IPS-18c (cell line): ENCODE data around the gene SCN2B.
A peak's percentile ranks its signal among the peaks of the same experiment; 100 is the strongest.
"Not testable (repeated sequence)": the region's sequence is repeated elsewhere in the genome, so short reads cannot be mapped to it uniquely, and the experiment has no call there.

Source experiments
- H3K4me3 ChIP-seq: 2 replicates; pipeline ENCODE4 v1.7.0; 2013; ENCODE audit warnings: low read depth, mild to moderate bottlenecking, low read length, moderate library complexity; ENCODE audit not compliant: insufficient read depth
- H3K9me3 ChIP-seq: one replicate; pipeline ENCODE4 v1.6.1; 2013; ENCODE audit warnings: mild to moderate bottlenecking, low read length, moderate library complexity; ENCODE audit not compliant: control insufficient read depth, insufficient read depth

Gene SCN2B

GRCh38 chr11:118190942-118191506, 14.6 kb upstream of the SCN2B start:
- H3K4me3 ChIP-seq, H3K9me3 ChIP-seq: not testable (repeated sequence)

DNA sequence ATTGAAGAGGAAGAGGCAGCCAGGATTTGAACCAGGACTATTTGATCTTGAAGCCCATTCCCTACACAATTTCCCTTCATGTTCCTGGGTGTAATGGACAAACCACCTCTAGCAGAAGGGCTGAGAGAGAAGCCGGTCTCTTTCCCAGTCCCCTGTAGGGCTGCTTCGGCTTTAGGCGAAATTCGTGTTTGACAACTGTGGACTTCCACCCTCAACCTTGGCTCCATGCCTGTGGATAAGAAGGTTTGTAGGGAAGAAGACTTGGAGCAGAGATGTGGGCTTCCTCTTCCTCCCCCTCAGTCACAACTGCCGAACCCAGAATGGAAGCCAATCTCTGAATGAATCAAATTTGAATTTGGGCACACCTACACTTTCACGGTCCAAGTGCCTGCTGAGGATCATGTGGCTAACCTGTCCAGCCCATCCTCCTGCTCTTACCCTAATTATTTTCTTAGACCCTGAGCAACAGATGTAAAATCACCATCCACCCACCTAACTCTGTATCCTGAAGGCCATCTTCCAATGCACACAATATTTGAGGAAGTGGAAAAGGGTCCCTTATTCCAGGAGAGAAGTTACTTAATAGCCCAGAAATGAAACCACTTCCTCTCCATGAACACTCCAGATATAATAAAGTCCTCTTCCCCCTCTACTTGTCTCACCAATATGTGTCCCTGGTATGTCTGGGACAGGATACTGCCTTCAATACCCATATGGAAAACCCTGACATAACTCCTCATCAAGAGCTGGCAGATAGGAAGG, 10.1 kb upstream of the SCN2B start:
- H3K4me3 ChIP-seq = no peak overlapping the region
- H3K9me3 ChIP-seq = peaks cover 2% of the 10 kb centered on the region

DNA sequence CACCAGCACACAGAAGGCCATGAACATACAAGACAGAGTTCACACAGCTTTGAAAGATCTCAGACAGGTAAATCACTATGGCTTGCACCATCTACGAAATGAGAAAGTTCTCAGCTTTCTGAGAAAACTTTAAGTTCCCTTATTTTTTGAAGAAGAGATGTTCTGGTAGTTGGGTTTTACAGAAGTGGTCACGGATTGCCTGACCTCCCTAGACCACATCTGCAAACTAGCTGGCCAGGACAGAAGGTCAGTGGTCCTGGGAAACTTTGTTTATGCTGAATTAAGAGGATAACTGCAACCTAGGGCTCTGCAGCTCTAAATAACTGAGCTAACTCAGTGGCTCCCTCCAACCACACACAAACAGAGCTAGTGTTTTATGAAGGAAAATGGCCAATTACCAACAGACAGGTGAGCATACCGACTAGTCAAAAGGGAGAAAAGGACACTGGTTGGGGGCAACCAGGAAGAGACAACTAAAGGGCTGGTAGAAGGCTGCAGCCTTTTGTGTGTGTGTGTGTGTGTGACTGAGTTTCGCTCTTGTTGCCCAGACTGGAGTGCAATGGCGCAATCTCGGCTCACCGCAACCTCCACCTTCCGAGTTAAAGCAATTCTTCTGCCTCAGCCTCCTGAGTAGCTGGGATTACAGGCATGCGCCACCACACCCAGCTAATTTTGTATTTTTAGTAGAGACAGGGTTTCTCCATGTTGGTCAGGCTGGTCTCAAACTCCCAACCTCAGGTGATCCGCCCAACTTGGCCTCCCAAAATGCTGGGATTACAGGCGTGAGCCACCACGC, 8.5 kb upstream of the SCN2B start:
- H3K4me3 ChIP-seq = no peak overlapping the region
- no peaks in the 10 kb centered on the region for H3K9me3 ChIP-seq

- H3K9me3 ChIP-seq = not testable (repeated sequence)
Observed at GRCh38 chr11:118183691-118184090, 7.3 kb upstream of the SCN2B start.

DNA sequence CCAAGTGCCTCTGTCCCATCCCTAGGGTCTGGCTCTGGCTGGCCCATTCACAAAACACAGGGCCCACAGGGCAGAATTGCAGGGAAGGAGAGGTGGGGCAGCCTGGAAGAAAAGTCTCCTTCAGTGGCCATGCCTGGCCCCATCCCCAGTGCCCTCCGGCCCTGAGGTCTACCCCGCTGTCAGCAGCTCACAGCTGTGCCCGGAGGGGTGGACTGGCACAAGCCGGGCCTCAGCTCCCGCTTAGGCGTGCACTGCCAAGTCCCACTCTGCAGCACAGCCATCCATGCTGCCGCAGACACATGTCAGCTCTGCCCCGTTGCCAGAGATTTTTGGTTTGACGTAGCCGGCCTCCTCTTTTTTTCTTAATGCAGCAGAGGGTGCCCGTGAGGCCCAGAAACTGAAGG, 3.9 kb upstream of the SCN2B start:
- no peaks in the 10 kb centered on the region for H3K9me3 ChIP-seq
- no peak overlapping the region for H3K4me3 ChIP-seq

More at GRCh38 chr11:118183691-118184090, 7.3 kb upstream of the SCN2B start:
- not testable (repeated sequence) for H3K4me3 ChIP-seq

DNA sequence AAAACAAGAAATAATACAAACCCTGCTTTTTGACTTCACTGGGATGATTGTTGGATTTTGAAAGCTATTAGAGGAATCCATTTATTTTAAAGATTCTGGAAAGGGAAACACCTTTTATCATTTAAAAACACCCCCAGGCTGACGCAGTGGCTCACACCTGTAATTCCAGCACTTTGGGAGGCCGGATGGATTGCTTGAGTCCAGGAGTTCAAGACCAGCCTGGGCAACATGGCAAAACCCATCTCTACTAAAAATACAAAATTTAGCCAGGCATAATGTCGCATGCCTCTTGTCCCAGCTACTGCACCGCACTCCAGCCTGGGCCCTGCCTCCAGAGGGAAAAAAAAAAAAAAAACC, 317 bp upstream of the SCN2B start:
- Histone ChIP-seq H3K9me3 (no peaks in the 10 kb centered on the region), H3K4me3 (no peak overlapping the region)

- H3K4me3 ChIP-seq = peak overlapping the region; percentile 59
Observed at GRCh38 chr11:118175031-118175992, 1.1 kb downstream of the SCN2B start.

DNA sequence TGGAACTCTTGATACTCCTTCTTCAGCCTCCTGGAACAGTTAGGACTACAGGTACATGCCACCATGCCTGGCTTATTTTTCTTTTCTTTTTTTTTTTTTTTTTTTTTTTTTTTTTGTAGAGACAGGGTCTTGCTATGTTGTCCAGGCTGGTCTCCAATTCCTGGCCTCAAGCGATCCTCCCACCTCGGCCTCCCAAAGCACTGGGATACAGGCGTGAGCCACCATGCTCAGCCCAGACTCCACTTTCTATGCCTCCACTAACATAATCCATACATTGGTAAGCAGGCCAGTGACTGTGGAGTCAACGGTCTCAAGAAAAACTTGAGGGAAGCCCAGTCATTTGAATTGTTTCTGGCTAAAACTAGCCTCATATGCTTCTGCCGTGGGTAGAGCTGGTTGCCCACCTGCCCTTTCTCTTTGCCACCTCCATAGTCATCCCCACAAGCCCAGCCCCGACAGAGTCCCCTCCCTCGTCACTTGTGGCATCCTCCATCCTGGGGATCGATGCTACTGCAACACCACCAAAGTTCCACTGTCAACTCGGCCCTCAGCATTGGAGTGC, 2.4 kb downstream of the SCN2B start:
- Histone ChIP-seq H3K9me3 (no peaks in the 10 kb centered on the region), H3K4me3 (no peak overlapping the region)

More at GRCh38 chr11:118175031-118175992, 1.1 kb downstream of the SCN2B start:
- H3K9me3 ChIP-seq = no peaks in the 10 kb centered on the region

DNA sequence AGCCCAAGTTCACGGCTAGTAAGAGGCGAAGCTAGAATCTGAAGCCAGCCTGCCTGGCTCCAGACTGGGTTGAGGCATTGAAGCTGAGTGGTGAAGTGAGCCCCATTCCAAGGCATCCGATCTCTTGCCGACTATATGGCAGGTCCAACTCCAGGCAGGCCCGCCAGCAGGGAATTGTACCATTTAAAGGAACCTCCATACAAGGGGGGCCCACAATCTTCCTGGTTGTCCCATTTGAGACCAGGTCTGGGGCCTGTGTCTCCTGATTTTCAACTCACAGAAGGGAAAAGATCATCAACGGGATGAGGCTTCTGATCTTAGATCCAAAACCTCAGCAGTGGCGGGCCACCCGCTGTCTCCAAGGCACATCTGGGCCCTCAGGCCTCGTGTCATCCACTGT, 4.1 kb downstream of the SCN2B start:
- Histone ChIP-seq H3K9me3 (no peaks in the 10 kb centered on the region), H3K4me3 (no peak overlapping the region)

DNA sequence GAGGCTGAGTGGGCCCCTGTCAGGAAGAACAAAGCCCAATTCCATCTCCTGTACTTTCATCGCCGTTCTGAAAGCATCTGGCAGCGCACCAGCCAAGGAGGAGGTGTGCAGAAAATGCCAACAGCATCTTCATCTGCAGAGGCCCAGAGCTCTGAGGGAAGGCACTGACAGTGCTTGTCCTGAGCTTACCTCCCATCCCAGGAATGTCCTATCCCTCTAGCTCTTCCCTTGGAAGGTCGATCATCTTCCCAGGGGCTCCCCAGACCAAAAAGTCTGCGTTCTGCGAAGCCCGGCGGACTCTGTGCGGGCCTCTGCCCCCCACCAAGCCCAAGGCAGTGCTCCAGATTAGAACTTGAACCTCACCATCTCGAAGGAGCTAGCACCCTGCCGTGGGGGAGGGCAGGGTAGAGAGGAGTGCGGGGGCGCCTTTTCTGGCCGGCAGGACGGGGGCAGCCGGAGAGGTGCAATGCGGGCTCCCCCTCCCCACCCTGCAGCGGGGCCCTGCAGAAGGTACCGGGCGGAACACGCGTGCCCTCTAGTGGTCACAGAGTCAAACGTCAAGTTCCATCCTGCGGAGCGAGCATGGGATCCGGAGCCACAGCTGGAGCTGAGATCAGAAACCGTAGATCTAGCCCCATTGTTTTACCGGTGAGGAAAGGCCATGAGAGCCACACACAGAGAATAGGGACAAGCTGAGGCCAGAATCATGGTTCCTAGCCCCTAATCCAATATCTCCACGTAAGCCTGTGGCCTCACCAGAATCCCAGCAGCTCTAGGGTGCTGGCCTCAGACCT, 5.0 kb downstream of the SCN2B start:
- Histone ChIP-seq H3K4me3 (peak overlapping the region; percentile 43; the same call in 1 of the 2 replicates), H3K9me3 (no peaks in the 10 kb centered on the region)

DNA sequence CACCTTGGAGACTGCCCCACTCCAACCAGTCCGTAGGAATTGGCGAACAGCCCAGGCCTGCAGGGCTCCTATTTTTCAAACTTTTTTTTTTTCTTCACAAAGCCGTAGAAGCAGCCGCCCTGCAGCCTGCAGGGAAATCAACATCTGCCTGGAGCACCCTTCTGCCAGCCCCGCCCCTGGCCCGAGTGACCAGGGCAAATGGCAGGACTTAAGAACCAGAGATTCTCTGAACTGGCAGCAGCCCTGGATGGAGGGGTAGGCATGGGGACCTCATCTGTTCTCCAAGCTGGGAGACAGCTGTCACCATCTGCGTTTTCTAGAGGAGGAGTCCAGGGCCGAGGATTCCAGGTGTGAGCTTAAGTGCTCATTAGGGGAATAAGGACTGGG, 5.6 kb downstream of the SCN2B start:
- H3K4me3 ChIP-seq = peak overlapping the region; percentile 43; the same call in 1 of the 2 replicates
- H3K9me3 ChIP-seq = no peaks in the 10 kb centered on the region

GRCh38 chr11:118170231-118170630, 6.2 kb downstream of the SCN2B start:
- Histone ChIP-seq H3K9me3 (no peaks in the 10 kb centered on the region), H3K4me3 (no peak overlapping the region)

- Histone ChIP-seq H3K4me3 (no peak overlapping the region), H3K9me3 (no peaks in the 10 kb centered on the region)
Observed at GRCh38 chr11:118169300-118170140, 6.9 kb downstream of the SCN2B start.

DNA sequence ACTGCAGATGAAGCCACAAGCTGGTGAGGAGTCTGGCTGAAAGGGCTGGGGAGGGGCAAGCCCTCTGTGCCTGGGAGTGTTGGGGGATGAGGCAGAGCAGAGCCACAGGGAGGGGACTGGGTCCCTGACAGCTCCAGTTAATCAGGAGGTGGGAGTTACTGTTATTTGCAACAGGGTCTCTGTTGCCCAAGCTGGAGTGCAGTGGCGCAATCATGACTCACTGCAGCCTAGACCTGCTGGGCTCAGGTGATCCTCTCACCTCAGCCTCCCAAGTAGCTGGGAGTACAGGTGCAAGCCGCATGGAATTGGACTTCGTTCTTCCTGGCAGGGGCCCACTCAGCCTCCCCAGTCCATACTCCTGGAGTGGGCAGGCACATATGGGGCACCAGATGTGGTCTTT, 7.7 kb downstream of the SCN2B start:
- Histone ChIP-seq H3K9me3 (no peaks in the 10 kb centered on the region), H3K4me3 (no peak overlapping the region)

DNA sequence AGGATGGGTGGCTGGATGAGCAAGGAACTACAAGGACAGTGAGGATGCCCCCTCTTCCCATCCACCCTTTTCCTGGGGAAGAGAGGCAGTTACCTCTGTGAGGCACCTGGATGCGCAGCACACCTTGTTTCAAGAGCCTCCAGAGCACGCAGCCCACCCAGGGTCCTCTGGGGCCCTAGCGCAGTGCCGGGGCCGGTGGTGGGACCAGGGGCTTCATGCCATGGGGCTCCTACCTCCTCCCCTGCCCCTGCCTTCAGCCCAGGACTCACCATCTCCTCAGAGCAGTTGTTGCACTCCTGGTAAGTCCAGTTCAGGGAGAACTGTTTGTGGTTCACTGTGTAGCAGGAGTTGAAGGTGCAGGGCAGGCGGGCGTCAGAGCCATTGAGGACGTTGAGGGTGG, 8.1 kb downstream of the SCN2B start:
- H3K4me3 ChIP-seq = no peak overlapping the region
- no peaks in the 10 kb centered on the region for H3K9me3 ChIP-seq
